ENCODE measurements around the gene TMEM126A. TPM values are rescaled to one million over a fixed set of nuclear protein-coding genes. Genes with fewer than 3 reads are reported as not detected.

TMEM126A gene
- total RNA-seq, 4 donors from 2014 or later = 9.8 to 33.6 (median 28.5) TPM

- peak overlapping the region; percentile 16 to 99 (median 94) for H3K27ac ChIP-seq
- H3K4me3 ChIP-seq = peak overlapping the region; percentile 61 to 90 (median 74)
- no peaks in the 10 kb centered on the region for H3K9me3 ChIP-seq
- DNase-seq (ENCODE audit: low spot score in 2 of 2) = no peak
- peaks cover 0 to 5% (median 0%) of the 10 kb centered on the region in 3 donors for H3K36me3 ChIP-seq
- peaks cover 0 to 57% (median 30%) of the 10 kb centered on the region in 4 donors for H3K4me1 ChIP-seq
- 2 to 5% methylated on average over 10 of the region's 10 CpGs for WGBS, 2 donors
- TF ChIP-seq EP300 (IDR thresholded peaks at IDR 0.05) (no peak), POLR2A (IDR thresholded peaks at IDR 0.05) (no peak), CTCF (IDR thresholded peaks at IDR 0.05) (no peak)
- no peaks in the 10 kb centered on the region for H3K27me3 ChIP-seq
Measured at GRCh38 chr11:85663080-85663752, 15.4 kb downstream of the TMEM126A start.

- no peaks in the 10 kb centered on the region for H3K27me3 ChIP-seq
- H3K36me3 ChIP-seq = peaks cover 0 to 5% (median 0%) of the 10 kb centered on the region in 3 donors
- TF ChIP-seq CTCF (IDR thresholded peaks at IDR 0.05) (peak; percentile 61 to 71 (median 63)), EP300 (IDR thresholded peaks at IDR 0.05) (no peak)
- 0 to 1% methylated on average over 64 to 72 of the region's 73 CpGs for WGBS, 2 donors
- peak overlapping the region; percentile 88 to 99 (median 94) for H3K27ac ChIP-seq
- H3K9me3 ChIP-seq = no peaks in the 10 kb centered on the region
- DNase-seq (ENCODE audit: low spot score in 2 of 2) = peak; percentile 58 to 73
- H3K4me1 ChIP-seq = peaks cover 0 to 50% (median 28%) of the 10 kb centered on the region in 4 donors
- peak overlapping the region; percentile 61 to 90 (median 74) for H3K4me3 ChIP-seq
Measured at GRCh38 chr11:85663753-85664614, 16.2 kb downstream of the TMEM126A start.

- H3K27ac ChIP-seq = peak within 1 kb of the TSS; percentile 88 to 99 (median 94)
- WGBS, 2 donors = 0 to 1% methylated on average over 35 to 44 of the region's 67 CpGs
- DNase-seq (ENCODE audit: low spot score in 2 of 2) = peak; percentile 90 to 95
- H3K27me3 ChIP-seq = no peaks in the 10 kb centered on the region
- H3K36me3 ChIP-seq = peaks cover 0 to 5% (median 0%) of the 10 kb centered on the region in 3 donors
- peaks cover 0 to 41% (median 26%) of the 10 kb centered on the region in 4 donors for H3K4me1 ChIP-seq
- peak in 2 of 5 experiments; percentile 39 to 42 for TF ChIP-seq CTCF (IDR thresholded peaks at IDR 0.05)
- peak; percentile 97 for TF ChIP-seq POLR2A (IDR thresholded peaks at IDR 0.05)
- peak; percentile 53 to 99 for TF ChIP-seq EP300 (IDR thresholded peaks at IDR 0.05)
- peak within 1 kb of the TSS; percentile 61 to 90 (median 74) for H3K4me3 ChIP-seq
- no peaks in the 10 kb centered on the region for H3K9me3 ChIP-seq
Measured at GRCh38 chr11:85664615-85665481, 17.1 kb downstream of the TMEM126A start, which contains the start of gene CREBZF. TSS of gene CREBZF (minus strand) at chr11:85665129. CDS start at chr11:85664875, 254 bp downstream.

- 61 to 63% methylated on average over 5 of the region's 5 CpGs for WGBS, 2 donors
- Histone ChIP-seq H3K4me3 (peak overlapping the region in 1 of 4 donors; percentile 61), H3K27ac (peak overlapping the region in 3 of 4 donors; percentile 91 to 99 (median 98)), H3K9me3 (no peaks in the 10 kb centered on the region), H3K27me3 (no peaks in the 10 kb centered on the region), H3K36me3 (peaks cover 0 to 5% (median 0%) of the 10 kb centered on the region in 3 donors), H3K4me1 (peaks cover 0 to 32% (median 20%) of the 10 kb centered on the region in 4 donors)
- TF ChIP-seq CTCF (IDR thresholded peaks at IDR 0.05) (no peak), EP300 (IDR thresholded peaks at IDR 0.05) (no peak), POLR2A (IDR thresholded peaks at IDR 0.05) (no peak)
- no peak for DNase-seq (ENCODE audit: low spot score in 2 of 2)
Measured at GRCh38 chr11:85665733-85666132, 18.0 kb downstream of the TMEM126A start.
